H1 (cell line): ENCODE measurements around the gene DYNLT3. TPM values are rescaled to one million over a fixed set of nuclear protein-coding genes. Genes with fewer than 3 reads are reported as not detected.

ENCODE experiments used
- CTCF ChIA-PET: fragments of 300-600 bp; sonication (Branson Sonifier 250); formaldehyde crosslinking; loops from one replicate; lab custom pipeline; 2021; ENCODE audit not compliant: partially characterized antibody; lab: Charles Lee
- POLR2A ChIA-PET: fragments of 300-600 bp; sonication (Branson Sonifier 250); formaldehyde crosslinking; loops from one replicate; lab custom pipeline; 2021; ENCODE audit warnings: inconsistent platforms; ENCODE audit not compliant: partially characterized antibody; lab: Charles Lee
- DNase-seq, 2 experiments: peaks; one replicate each; pipeline versions ENCODE4 v3.0.0 to v3.0.0-alpha.2; 2010 to 2022; ENCODE audit warnings: low spot score in 2 of 2, low read depth in 1 of 2, mixed read lengths in 1 of 2
- FAIRE-seq: peaks from 2 replicates; lab custom pipeline; 2011; peaks lifted over from hg19 to GRCh38; lab: Jason Lieb, UNC
- H2AFZ ChIP-seq: 2 replicates; pipeline ENCODE4 v1.8.1; 2012; ENCODE audit warnings: low read length, inconsistent platforms
- H2AK5ac ChIP-seq: 2 replicates; pipeline ENCODE4 v1.6.1; 2013; ENCODE audit warnings: low read depth, low read length
- H2BK120ac ChIP-seq: replicated peaks from 2 replicates; pipeline ENCODE3; 2013; ENCODE audit warnings: low read depth, low read length, inconsistent platforms
- H2BK12ac ChIP-seq: 2 replicates; pipeline ENCODE4 v1.6.1; 2013; ENCODE audit warnings: low read depth, low read length
- H2BK15ac ChIP-seq: 2 replicates; pipeline ENCODE4 v1.6.1; 2013; ENCODE audit warnings: low read length
- H2BK20ac ChIP-seq: 2 replicates; pipeline ENCODE4 v1.6.1; 2013; ENCODE audit warnings: low read length
- H2BK5ac ChIP-seq: 2 replicates; pipeline ENCODE4 v1.6.1; 2013; ENCODE audit warnings: low read depth, low read length
- H3K14ac ChIP-seq: 2 replicates; pipeline ENCODE4 v1.6.1; 2013; ENCODE audit warnings: inconsistent platforms; ENCODE audit not compliant: insufficient read length
- H3K18ac ChIP-seq: 2 replicates; pipeline ENCODE4 v1.6.1; 2013; ENCODE audit warnings: low read length; ENCODE audit errors: extremely low read depth
- H3K23ac ChIP-seq: 2 replicates; pipeline ENCODE4 v1.6.1; 2013; ENCODE audit warnings: inconsistent platforms; ENCODE audit not compliant: insufficient read length
- H3K23me2 ChIP-seq: 2 replicates; pipeline ENCODE4 v1.6.1; 2013; ENCODE audit warnings: low read depth, low read length
- H3K27ac ChIP-seq: 2 replicates; pipeline ENCODE4 v1.6.1; 2011; ENCODE audit warnings: low read depth, low read length, inconsistent platforms
- H3K27me3 ChIP-seq, 4 experiments: replicated peaks in 1 of 4; 1 replicate in 1 of 4; 2 replicates in 3 of 4; pipeline versions ENCODE4 v1.6.1 to v1.8.1; 2011 to 2013; ENCODE audit warnings: low read length in 3 of 4, mild to moderate bottlenecking in 3 of 4, inconsistent platforms in 2 of 4, mixed read lengths in 2 of 4, moderate library complexity in 1 of 4; ENCODE audit not compliant: control insufficient read depth in 3 of 4, insufficient read depth in 3 of 4; ENCODE audit errors: extremely low read depth in 1 of 4
- H3K36me3 ChIP-seq, 4 experiments: 2 replicates each; pipeline versions ENCODE4 v1.6.1 to v1.8.1; 2011 to 2013; ENCODE audit warnings: mild to moderate bottlenecking in 4 of 4, low read length in 3 of 4, moderate library complexity in 2 of 4, control low read depth in 1 of 4, inconsistent platforms in 1 of 4; ENCODE audit not compliant: insufficient read depth in 4 of 4, control insufficient read depth in 2 of 4
- H3K4ac ChIP-seq: replicated peaks from 2 replicates; pipeline ENCODE3; 2013; ENCODE audit warnings: low read length, low read depth, mixed read lengths, inconsistent platforms; ENCODE audit not compliant: insufficient read length
- H3K4me1 ChIP-seq, 4 experiments: replicated peaks in 1 of 4; 1 replicate in 1 of 4; 2 replicates in 3 of 4; pipeline versions ENCODE4 v1.6.1 to v1.8.1; 2011 to 2013; ENCODE audit warnings: low read length in 3 of 4, inconsistent platforms in 2 of 4, mixed read lengths in 1 of 4; ENCODE audit not compliant: insufficient read depth in 4 of 4, control insufficient read depth in 3 of 4
- H3K4me2 ChIP-seq, 2 experiments: 2 replicates each; pipeline versions ENCODE4 v1.6.1 to v1.8.1; 2011 to 2013; ENCODE audit warnings: low read depth in 2 of 2, low read length in 2 of 2, control low read depth in 1 of 2, inconsistent platforms in 1 of 2, mild to moderate bottlenecking in 1 of 2; ENCODE audit not compliant: insufficient read depth in 1 of 2
- H3K4me3 ChIP-seq, 4 experiments: fragments of 200-600, 300-600 bp in 1 of 4; sonication (generic), shearing (Covaris generic), sonication (Bioruptor Twin) in 1 of 4; 2 replicates each; pipeline versions ENCODE4 v1.5.1 to v1.8.1; 2011 to 2016; ENCODE audit warnings: low read length in 4 of 4, low read depth in 3 of 4, control low read depth in 2 of 4, inconsistent platforms in 2 of 4, mild to moderate bottlenecking in 2 of 4, mixed read lengths in 1 of 4, moderate library complexity in 1 of 4; ENCODE audit not compliant: insufficient read depth in 2 of 4; ENCODE audit errors: extremely low read depth in 1 of 4
- H3K56ac ChIP-seq: replicated peaks from 2 replicates; pipeline ENCODE3; 2013; ENCODE audit warnings: low read depth, mild to moderate bottlenecking, mixed read lengths, low read length, inconsistent platforms; ENCODE audit not compliant: insufficient read length
- H3K79me1 ChIP-seq: 2 replicates; pipeline ENCODE4 v1.6.1; 2013; ENCODE audit warnings: low read depth, low read length, control low read depth
- H3K79me2 ChIP-seq, 2 experiments: 2 replicates each; pipeline versions ENCODE4 v1.6.1 to v1.8.1; 2012 to 2013; ENCODE audit warnings: low read length in 2 of 2, mild to moderate bottlenecking in 2 of 2, inconsistent platforms in 1 of 2; ENCODE audit not compliant: insufficient read depth in 2 of 2, control insufficient read depth in 1 of 2
- H3K9ac ChIP-seq, 4 experiments: replicated peaks in 1 of 4; 1 replicate in 1 of 4; 2 replicates in 3 of 4; pipeline versions ENCODE4 v1.6.1 to v1.8.1; 2011 to 2013; ENCODE audit warnings: low read depth in 3 of 4, low read length in 3 of 4, control low read depth in 2 of 4, mild to moderate bottlenecking in 2 of 4, moderate library complexity in 2 of 4, inconsistent platforms in 1 of 4; ENCODE audit errors: extremely low read depth in 1 of 4
- H3K9me3 ChIP-seq, 2 experiments: 2 replicates each; pipeline versions ENCODE4 v1.6.1 to v1.8.1; 2012 to 2013; ENCODE audit warnings: mild to moderate bottlenecking in 2 of 2, moderate library complexity in 2 of 2, control low read depth in 1 of 2, inconsistent platforms in 1 of 2, low read depth in 1 of 2, low read length in 1 of 2, mixed read lengths in 1 of 2; ENCODE audit not compliant: insufficient read depth in 2 of 2
- H4K20me1 ChIP-seq, 2 experiments: replicated peaks in 1 of 2; 2 replicates each; pipeline versions ENCODE3 to v1.8.1; 2011 to 2013; ENCODE audit warnings: inconsistent platforms in 2 of 2, low read length in 2 of 2, mild to moderate bottlenecking in 1 of 2; ENCODE audit not compliant: insufficient read depth in 2 of 2, control insufficient read depth in 1 of 2
- H4K5ac ChIP-seq: 2 replicates; pipeline ENCODE4 v1.6.1; 2013; ENCODE audit warnings: low read length, low read depth, mixed read lengths, inconsistent platforms; ENCODE audit not compliant: insufficient read length
- H4K8ac ChIP-seq: 2 replicates; pipeline ENCODE4 v1.8.0; 2013; ENCODE audit warnings: mild to moderate bottlenecking, moderate library complexity, low read length, inconsistent platforms; ENCODE audit not compliant: insufficient read depth; ENCODE audit errors: extremely low read depth
- H4K91ac ChIP-seq: replicated peaks from 2 replicates; pipeline ENCODE3; 2013; ENCODE audit warnings: low read length, mixed read lengths, inconsistent platforms; ENCODE audit not compliant: insufficient read length
- ATF2 ChIP-seq: IDR thresholded peaks from 2 replicates; pipeline ENCODE4 v1.6.1; 2012; ENCODE audit warnings: low read length, inconsistent platforms
- CHD2 ChIP-seq: IDR thresholded peaks from 2 replicates; pipeline ENCODE4 v1.6.1; 2012; ENCODE audit warnings: low read length, improper control_type of control experiment
- GTF2F1 ChIP-seq: IDR thresholded peaks from 2 replicates; pipeline ENCODE4 v1.6.1; 2012; ENCODE audit warnings: low read depth, low read length, improper control_type of control experiment, borderline replicate concordance
- KDM1A ChIP-seq: fragments of 200-600, 300-600 bp; sonication (generic); IDR thresholded peaks from 2 replicates; pipeline ENCODE4 v1.7.1; 2016; ENCODE audit warnings: mild to moderate bottlenecking, low read length, borderline replicate concordance
- KDM5A ChIP-seq: fragments of 200-600 bp; IDR thresholded peaks from 2 replicates; pipeline ENCODE4 v1.7.1; 2012; ENCODE audit warnings: mild to moderate bottlenecking, low read length, inconsistent platforms, mixed read lengths
- MAX ChIP-seq: IDR thresholded peaks from 2 replicates; pipeline ENCODE4 v1.6.1; 2012; ENCODE audit warnings: inconsistent platforms
- SP1 ChIP-seq: IDR thresholded peaks from 2 replicates; pipeline ENCODE4 v1.6.1; 2011; ENCODE audit warnings: low read depth, low read length
- SP2 ChIP-seq: IDR thresholded peaks from 2 replicates; pipeline ENCODE4 v1.6.1; 2012; ENCODE audit warnings: mild to moderate bottlenecking, low read length, inconsistent platforms
- TAF7 ChIP-seq: optimal IDR thresholded peaks from 2 replicates; pipeline ENCODE3; 2011; ENCODE audit warnings: low read depth, mild to moderate bottlenecking, inconsistent platforms, low read length, moderate library complexity, borderline replicate concordance
- polyA plus RNA-seq, 7 experiments: library from polyadenylated mRNA; depleted of rRNA in 3 of 7; stranded (reverse) in 5 of 7; unstranded in 2 of 7; fragments of >200 nt in 5 of 7; fragments of 200-250 nt in 2 of 7; gene quantifications; 1 replicate in 5 of 7; 2 replicates in 1 of 7; 4 replicates in 1 of 7; pipeline versions ENCODE4 v1.2.1 to v1.2.3, GENCODE V29; 2011 to 2013; ENCODE audit warnings: missing spikeins in 2 of 7, mixed read lengths in 2 of 7
- total RNA-seq: library from RNA; stranded (reverse); fragmentation: NEBNext Ultra II Directional; extraction: Animal tissue kit (Norgen Biotek cat#: 25700); gene quantifications from 2 replicates; pipeline ENCODE4 v1.2.1, GENCODE V29; 2021

DYNLT3 gene
- total and polyA plus RNA-seq, 2 of the 8 experiments (the other 6 are each of a cell fraction or from before 2014, with no cell fraction given): 2.3 to 3.5 TPM

- Histone ChIP-seq H3K79me1 (no peaks in the 10 kb centered on the region), H2AK5ac (no peak overlapping the region), H3K9me3 (no peaks in the 10 kb centered on the region), H4K91ac (no peak overlapping the region), H4K20me1 (no peaks in the 10 kb centered on the region), H2BK12ac (no peak overlapping the region), H4K8ac (no peak overlapping the region), H2BK20ac (no peak overlapping the region), H3K27ac (no peak overlapping the region), H3K23me2 (no peaks in the 10 kb centered on the region), H2BK120ac (no peak overlapping the region), H3K4me2 (no peak overlapping the region), H2BK15ac (no peak overlapping the region), H3K14ac (no peak overlapping the region), H3K18ac (no peak overlapping the region), H3K4me1 (peaks cover 0 to 2% (median 0%) of the 10 kb centered on the region in 4 experiments; a peak in 1 of 7 replicates), H3K79me2 (no peaks in the 10 kb centered on the region), H3K4ac (no peak overlapping the region), H4K5ac (no peak overlapping the region), H3K27me3 (no peaks in the 10 kb centered on the region), H3K36me3 (no peaks in the 10 kb centered on the region), H3K4me3 (no peak overlapping the region), H2AFZ (no peak overlapping the region), H3K9ac (no peak overlapping the region), H3K23ac (no peak overlapping the region), H2BK5ac (no peak overlapping the region), H3K56ac (no peak overlapping the region)
- TF ChIP-seq SP1 (no peak), KDM1A (no peak), CHD2 (no peak), MAX (no peak), GTF2F1 (no peak), SP2 (no peak), KDM5A (no peak), ATF2 (no peak), TAF7 (no peak)
- ChIA-PET POLR2A (no interaction called here), CTCF (interaction anchor here (1.1 kb wide), 1 partner anchor 25 kb away, joined by 4 read pairs; no protein-coding TSS in a partner anchor)
- no peak for DNase-seq
- no peak for FAIRE-seq
Observed at GRCh38 chrX:37800717-37801116, 46.7 kb downstream of the DYNLT3 start.
